SK-N-SH treated with all-trans-retinoic acid at 6 μM for 48 hours (cell line): ENCODE measurements around the gene CCDC146.

ENCODE experiments used
- ATAC-seq: fragments of 200-7000 bp; cut with Tn5 transposase; 3 replicates; pipeline ENCODE4 v1.9.1; 2020; ENCODE audit warnings: mild to moderate bottlenecking, moderate library complexity
- ARNTL ChIP-seq: fragments of 450-650 bp; formaldehyde crosslinking; IDR thresholded peaks from 2 replicates; pipeline ENCODE4 v1.5.0; 2020; ENCODE audit warnings: low read depth, mild to moderate bottlenecking, moderate library complexity, borderline replicate concordance
- BACH2 ChIP-seq: fragments of 250-450 bp; sonication (Bioruptor Pico); IDR thresholded peaks from 2 replicates; pipeline ENCODE4 v1.9.0; 2021; ENCODE audit warnings: mild to moderate bottlenecking, borderline replicate concordance
- CREB5 ChIP-seq: fragments of 250-450 bp; sonication (Bioruptor Pico); IDR thresholded peaks from 2 replicates; pipeline ENCODE4 v1.5.1; 2020; ENCODE audit warnings: low read depth, mild to moderate bottlenecking, moderate library complexity
- CSRNP3 ChIP-seq: fragments of 250-450 bp; sonication (Bioruptor Pico); IDR thresholded peaks from 2 replicates; pipeline ENCODE4 v1.5.1; 2021; ENCODE audit warnings: mild to moderate bottlenecking, moderate library complexity
- ESRRG ChIP-seq: fragments of 250-450 bp; sonication (Bioruptor Pico); IDR thresholded peaks from 2 replicates; pipeline ENCODE4 v1.6.1; 2021; ENCODE audit warnings: mild to moderate bottlenecking
- GLIS3 ChIP-seq: fragments of 250-450 bp; sonication (Bioruptor Pico); IDR thresholded peaks from 2 replicates; pipeline ENCODE4 v1.5.0; 2020; ENCODE audit warnings: mild to moderate bottlenecking, moderate library complexity
- ISL1 ChIP-seq: fragments of 250-450 bp; sonication (Bioruptor Pico); IDR thresholded peaks from 2 replicates; pipeline ENCODE4 v2.1.2; 2022; ENCODE audit warnings: mild to moderate bottlenecking, moderate library complexity
- OSR1 ChIP-seq: fragments of 250-450 bp; sonication (Bioruptor Pico); IDR thresholded peaks from 2 replicates; pipeline ENCODE4 v1.8.0; 2022; ENCODE audit warnings: moderate library complexity, mild to moderate bottlenecking, inconsistent platforms
- PATZ1 ChIP-seq: fragments of 250-450 bp; sonication (Bioruptor Pico); IDR thresholded peaks from 2 replicates; pipeline ENCODE4 v1.8.0; 2020; ENCODE audit warnings: mild to moderate bottlenecking, moderate library complexity, borderline replicate concordance
- POU6F1 ChIP-seq: fragments of 250-450 bp; sonication (Bioruptor Pico); IDR thresholded peaks from 2 replicates; pipeline ENCODE4 v1.8.0; 2021; ENCODE audit warnings: low read depth, mild to moderate bottlenecking, moderate library complexity, borderline replicate concordance
- PPARA ChIP-seq: fragments of 250-450 bp; sonication (Bioruptor Pico); IDR thresholded peaks from 2 replicates; pipeline ENCODE4 v1.5.0; 2020; ENCODE audit warnings: mild to moderate bottlenecking, borderline replicate concordance
- RARB ChIP-seq: fragments of 250-450 bp; sonication (Bioruptor Pico); IDR thresholded peaks from 2 replicates; pipeline ENCODE4 v1.8.0; 2021; ENCODE audit warnings: mild to moderate bottlenecking, moderate library complexity
- TOX ChIP-seq: fragments of 250-450 bp; sonication (Bioruptor Pico); IDR thresholded peaks from 2 replicates; pipeline ENCODE4 v1.8.0; 2021; ENCODE audit warnings: mild to moderate bottlenecking, moderate library complexity, borderline replicate concordance
- TSHZ2 ChIP-seq: fragments of 250-450 bp; sonication (Bioruptor Pico); IDR thresholded peaks from 2 replicates; pipeline ENCODE4 v1.5.0; 2020; ENCODE audit warnings: mild to moderate bottlenecking, moderate library complexity
- ZC3H10 ChIP-seq: fragments of 250-450 bp; sonication (Bioruptor Pico); IDR thresholded peaks from 2 replicates; pipeline ENCODE4 v1.5.1; 2021; ENCODE audit warnings: mild to moderate bottlenecking, moderate library complexity
- ZFP3 ChIP-seq: fragments of 250-450 bp; sonication (Bioruptor Pico); IDR thresholded peaks from 2 replicates; pipeline ENCODE4 v1.5.0; 2020; ENCODE audit warnings: mild to moderate bottlenecking, moderate library complexity
- ZFP30 ChIP-seq: fragments of 450-650 bp; formaldehyde crosslinking; IDR thresholded peaks from 2 replicates; pipeline ENCODE4 v1.5.0; 2022; ENCODE audit warnings: mild to moderate bottlenecking, moderate library complexity
- ZNF565 ChIP-seq: fragments of 450-650 bp; formaldehyde crosslinking; conservative IDR thresholded peaks from 2 replicates; pipeline ENCODE4 v1.5.0; 2020; ENCODE audit warnings: low read depth, mild to moderate bottlenecking, moderate library complexity
- ZNF8 ChIP-seq: fragments of 450-650 bp; formaldehyde crosslinking; IDR thresholded peaks from 2 replicates; pipeline ENCODE4 v1.5.0; 2020; ENCODE audit warnings: mild to moderate bottlenecking, moderate library complexity

CCDC146 gene

GRCh38 chr7:77209479-77210139 is 87.2 kb downstream of the CCDC146 start:
- no peak for ATAC-seq
- TF ChIP-seq CSRNP3 (CRISPR knock-in tag) (no peak), PPARA (no peak), ZNF565 (CRISPR knock-in tag) (no peak), ISL1 (CRISPR knock-in tag) (no peak), PATZ1 (no peak), OSR1 (CRISPR knock-in tag) (no peak), CREB5 (CRISPR knock-in tag) (no peak), ZFP30 (CRISPR knock-in tag) (no peak), ESRRG (no peak), TSHZ2 (CRISPR knock-in tag) (no peak), BACH2 (CRISPR knock-in tag) (no peak), RARB (CRISPR knock-in tag) (no peak)

GRCh38 chr7:77216181-77216845 is 93.9 kb downstream of the CCDC146 start:
- no peak for ATAC-seq
- no peak for TF ChIP-seq ZNF8
- TF ChIP-seq ZFP3: no peak
- TF ChIP-seq RARB (CRISPR knock-in tag): no peak
- TF ChIP-seq OSR1 (CRISPR knock-in tag): no peak

GRCh38 chr7:77217474-77218185 is 95.2 kb downstream of the CCDC146 start:
- no peak for ATAC-seq
- TF ChIP-seq ESRRG: no peak
- TF ChIP-seq BACH2 (CRISPR knock-in tag): no peak
- TF ChIP-seq PPARA: no peak
- TF ChIP-seq ZNF8: no peak
- TF ChIP-seq POU6F1: no peak
- TF ChIP-seq TOX (CRISPR knock-in tag): no peak
- TF ChIP-seq ARNTL: no peak
- TF ChIP-seq CREB5 (CRISPR knock-in tag): no peak
- TF ChIP-seq PATZ1: no peak
- no peak for TF ChIP-seq OSR1 (CRISPR knock-in tag)
- TF ChIP-seq ZC3H10 (CRISPR knock-in tag): no peak
- no peak for TF ChIP-seq ISL1 (CRISPR knock-in tag)
- no peak for TF ChIP-seq GLIS3 (CRISPR knock-in tag)
- TF ChIP-seq TSHZ2 (CRISPR knock-in tag): no peak
- TF ChIP-seq ZNF565 (CRISPR knock-in tag): no peak
